Thoracic aorta (tissue), 2 donors: Measurements from ENCODE around the gene TBC1D3B. TPM values are rescaled to one million over a fixed set of nuclear protein-coding genes. Genes with fewer than 3 reads are reported as not detected.
"Not testable (repeated sequence)": the region's sequence is repeated elsewhere in the genome, so short reads cannot be mapped to it uniquely, and the experiment has no call there.

Experiments used
- ATAC-seq: fragments of 150-250 bp; one replicate; pipeline ENCODE4 v1.8.0; 2017; ENCODE audit warnings: low read depth; ENCODE audit not compliant: insufficient number of reproducible peaks, low FRiP score
- DNase-seq: peaks from one replicate; pipeline ENCODE4 v3.0.0-alpha.2; 2020; ENCODE audit warnings: low spot score
- H3K27ac ChIP-seq, 2 donors: fragments of 200-600 bp; sonication (generic); 1 replicate in 1 of 2; 2 replicates in 1 of 2; pipeline ENCODE4 v1.5.1; 2016; ENCODE audit warnings: mild to moderate bottlenecking in 2 of 2, moderate library complexity in 2 of 2
- H3K27me3 ChIP-seq: fragments of 200-600 bp; sonication (generic); replicated peaks from 2 replicates; pipeline ENCODE4 v1.6.0; 2016; ENCODE audit warnings: mild to moderate bottlenecking; ENCODE audit not compliant: insufficient read depth
- H3K36me3 ChIP-seq: fragments of 200-600 bp; sonication (generic); one replicate; pipeline ENCODE4 v1.5.1; 2016
- H3K4me1 ChIP-seq, 2 donors: fragments of 200-600 bp; sonication (generic); 1 replicate in 1 of 2; 2 replicates in 1 of 2; pipeline versions ENCODE4 v1.5.1 to v1.6.0; 2016; ENCODE audit warnings: low read depth in 2 of 2, mild to moderate bottlenecking in 1 of 2; ENCODE audit not compliant: control insufficient read depth in 1 of 2
- H3K4me3 ChIP-seq: fragments of 200-600 bp; sonication (generic); 2 replicates; pipeline ENCODE4 v1.5.1; 2016; ENCODE audit warnings: mild to moderate bottlenecking
- H3K9me3 ChIP-seq: fragments of 200-600 bp; sonication (generic); 2 replicates; pipeline ENCODE4 v1.5.1; 2016
- CTCF ChIP-seq: fragments of 200-600 bp; sonication (generic); IDR thresholded peaks from one replicate; pipeline ENCODE4 v1.5.1; 2019; ENCODE audit warnings: antibody characterized with exemption
- total RNA-seq, 2 donors: library from RNA; depleted of rRNA; stranded (reverse); fragments of >200 nt; gene quantifications; one replicate each; pipeline versions ENCODE4 v1.1.0 to v1.2.3, GENCODE V29; 2016

Gene TBC1D3B
- total RNA-seq: 1 to 10 TPM in 1 of 2 donors, not detected in 1; 4.0 TPM

GRCh38 chr17:36176536-36176935, at the start of gene TBC1D3B:
TBC1D3B (minus strand) TSS chr17:36176636; CDS start chr17:36175050, 1,586 bp downstream.
- H3K4me3 ChIP-seq, H3K9me3 ChIP-seq, DNase-seq, H3K4me1 ChIP-seq, ATAC-seq, H3K36me3 ChIP-seq, H3K27ac ChIP-seq, H3K27me3 ChIP-seq: not testable (repeated sequence)

- not testable (repeated sequence) for H3K9me3 ChIP-seq, H3K27me3 ChIP-seq, ATAC-seq, H3K27ac ChIP-seq, H3K36me3 ChIP-seq, DNase-seq, H3K4me1 ChIP-seq, H3K4me3 ChIP-seq
Observed at GRCh38 chr17:36222967-36223366, 46.5 kb upstream of the TBC1D3B start.

- H3K9me3 ChIP-seq, H3K4me3 ChIP-seq, H3K27me3 ChIP-seq, H3K36me3 ChIP-seq, H3K4me1 ChIP-seq, DNase-seq, H3K27ac ChIP-seq, ATAC-seq: not testable (repeated sequence)
Observed at GRCh38 chr17:36221581-36222100, 45.2 kb upstream of the TBC1D3B start.

- ATAC-seq, H3K27ac ChIP-seq, DNase-seq, H3K36me3 ChIP-seq, H3K9me3 ChIP-seq, H3K27me3 ChIP-seq, H3K4me3 ChIP-seq, H3K4me1 ChIP-seq: not testable (repeated sequence)
Observed at GRCh38 chr17:36220737-36221580, 44.5 kb upstream of the TBC1D3B start.

- not testable (repeated sequence) for DNase-seq, ATAC-seq, H3K4me3 ChIP-seq, H3K27me3 ChIP-seq, H3K9me3 ChIP-seq, H3K4me1 ChIP-seq, H3K36me3 ChIP-seq, H3K27ac ChIP-seq
Observed at GRCh38 chr17:36219556-36219955, 43.1 kb upstream of the TBC1D3B start.

GRCh38 chr17:36215406-36216308, 39.2 kb upstream of the TBC1D3B start:
- ATAC-seq, H3K4me3 ChIP-seq, H3K4me1 ChIP-seq, H3K27ac ChIP-seq, DNase-seq, H3K36me3 ChIP-seq, H3K27me3 ChIP-seq, H3K9me3 ChIP-seq: not testable (repeated sequence)

GRCh38 chr17:36214918-36215317, 38.5 kb upstream of the TBC1D3B start:
- H3K27me3 ChIP-seq: no peaks in the 10 kb centered on the region
- no peaks in the 10 kb centered on the region for H3K36me3 ChIP-seq
- ATAC-seq: no peak
- H3K4me1 ChIP-seq: no peaks in the 10 kb centered on the region
- H3K4me3 ChIP-seq: no peak overlapping the region
- H3K9me3 ChIP-seq: no peaks in the 10 kb centered on the region
- no peak for TF ChIP-seq CTCF
- DNase-seq: no peak
- no peak overlapping the region for H3K27ac ChIP-seq

GRCh38 chr17:36213695-36214094, 37.3 kb upstream of the TBC1D3B start:
- Histone ChIP-seq H3K9me3 (no peaks in the 10 kb centered on the region), H3K27ac (no peak overlapping the region), H3K4me3 (no peak overlapping the region), H3K27me3 (no peaks in the 10 kb centered on the region), H3K4me1 (no peaks in the 10 kb centered on the region), H3K36me3 (no peaks in the 10 kb centered on the region)
- no peak for ATAC-seq
- no peak for TF ChIP-seq CTCF
- DNase-seq: no peak
